ENCODE results near the gene B3GNT4.

Gene B3GNT4

GRCh38 chr12:122206976-122207375, 3.5 kb downstream of the B3GNT4 start:
- Histone ChIP-seq H3K4me2 (ENCODE audit: low read length) (no peak overlapping the region), H3K9me3 (ENCODE audit: low read length) (no peaks in the 10 kb centered on the region), H4K20me1 (ENCODE audit: insufficient read depth, low read length) (no peaks in the 10 kb centered on the region), H3K79me2 (ENCODE audit: insufficient read depth, low read length) (no peaks in the 10 kb centered on the region), H2AFZ (ENCODE audit: low read length) (no peak overlapping the region), H3K36me3 (ENCODE audit: insufficient read depth, low read length) (peaks cover 46% of the 10 kb centered on the region), H3K27ac (ENCODE audit: low read depth, low read length, poor library complexity, severe bottlenecking) (no peak overlapping the region), H3K9ac (ENCODE audit: low read length) (no peak overlapping the region), H3K9me2 (ENCODE audit: low read depth, low read length) (no peaks in the 10 kb centered on the region), H3F3A (ENCODE audit: insufficient read depth, low read length) (no peaks in the 10 kb centered on the region), H3K4me1 (ENCODE audit: insufficient read depth, low read length, severe bottlenecking) (peaks cover 17% of the 10 kb centered on the region), H3K27me3 (ENCODE audit: insufficient read depth, low read length) (no peaks in the 10 kb centered on the region), H3K4me3 (ENCODE audit: low read depth, low read length, poor library complexity, severe bottlenecking) (no peak overlapping the region)
- TF ChIP-seq EZH2 (IDR thresholded peaks at IDR 0.05; ENCODE audit: borderline replicate concordance, low read length): no peak
- TF ChIP-seq, protein P1, sequence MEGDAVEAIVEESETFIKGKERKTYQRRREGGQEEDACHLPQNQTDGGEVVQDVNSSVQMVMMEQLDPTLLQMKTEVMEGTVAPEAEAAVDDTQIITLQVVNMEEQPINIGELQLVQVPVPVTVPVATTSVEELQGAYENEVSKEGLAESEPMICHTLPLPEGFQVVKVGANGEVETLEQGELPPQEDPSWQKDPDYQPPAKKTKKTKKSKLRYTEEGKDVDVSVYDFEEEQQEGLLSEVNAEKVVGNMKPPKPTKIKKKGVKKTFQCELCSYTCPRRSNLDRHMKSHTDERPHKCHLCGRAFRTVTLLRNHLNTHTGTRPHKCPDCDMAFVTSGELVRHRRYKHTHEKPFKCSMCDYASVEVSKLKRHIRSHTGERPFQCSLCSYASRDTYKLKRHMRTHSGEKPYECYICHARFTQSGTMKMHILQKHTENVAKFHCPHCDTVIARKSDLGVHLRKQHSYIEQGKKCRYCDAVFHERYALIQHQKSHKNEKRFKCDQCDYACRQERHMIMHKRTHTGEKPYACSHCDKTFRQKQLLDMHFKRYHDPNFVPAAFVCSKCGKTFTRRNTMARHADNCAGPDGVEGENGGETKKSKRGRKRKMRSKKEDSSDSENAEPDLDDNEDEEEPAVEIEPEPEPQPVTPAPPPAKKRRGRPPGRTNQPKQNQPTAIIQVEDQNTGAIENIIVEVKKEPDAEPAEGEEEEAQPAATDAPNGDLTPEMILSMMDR (IDR thresholded peaks at IDR 0.05; ENCODE audit: low read length): no peak

- Histone ChIP-seq H3F3A (ENCODE audit: insufficient read depth, low read length) (no peaks in the 10 kb centered on the region), H3K27me3 (ENCODE audit: insufficient read depth, low read length) (no peaks in the 10 kb centered on the region), H3K9me3 (ENCODE audit: low read length) (no peaks in the 10 kb centered on the region), H3K4me3 (ENCODE audit: low read depth, low read length, poor library complexity, severe bottlenecking) (no peak overlapping the region), H3K9ac (ENCODE audit: low read length) (no peak overlapping the region), H3K4me1 (ENCODE audit: insufficient read depth, low read length, severe bottlenecking) (peaks cover 17% of the 10 kb centered on the region), H3K9me2 (ENCODE audit: low read depth, low read length) (no peaks in the 10 kb centered on the region), H2AFZ (ENCODE audit: low read length) (no peak overlapping the region), H3K27ac (ENCODE audit: low read depth, low read length, poor library complexity, severe bottlenecking) (no peak overlapping the region), H3K4me2 (ENCODE audit: low read length) (no peak overlapping the region), H3K36me3 (ENCODE audit: insufficient read depth, low read length) (peaks cover 50% of the 10 kb centered on the region), H4K20me1 (ENCODE audit: insufficient read depth, low read length) (no peaks in the 10 kb centered on the region), H3K79me2 (ENCODE audit: insufficient read depth, low read length) (no peaks in the 10 kb centered on the region)
- TF ChIP-seq, protein P1 (IDR thresholded peaks at IDR 0.05; ENCODE audit: low read length): no peak
- TF ChIP-seq EZH2 (IDR thresholded peaks at IDR 0.05; ENCODE audit: borderline replicate concordance, low read length): no peak
Measured at GRCh38 chr12:122207391-122207790, 3.9 kb downstream of the B3GNT4 start.

- no peak overlapping the region for H3K4me2 ChIP-seq (ENCODE audit: low read length)
- no peaks in the 10 kb centered on the region for H3F3A ChIP-seq (ENCODE audit: insufficient read depth, low read length)
- H3K27ac ChIP-seq (ENCODE audit: low read depth, low read length, poor library complexity, severe bottlenecking): no peak overlapping the region
- no peaks in the 10 kb centered on the region for H3K79me2 ChIP-seq (ENCODE audit: insufficient read depth, low read length)
- no peaks in the 10 kb centered on the region for H3K9me2 ChIP-seq (ENCODE audit: low read depth, low read length)
- no peaks in the 10 kb centered on the region for H3K27me3 ChIP-seq (ENCODE audit: insufficient read depth, low read length)
- H3K4me3 ChIP-seq (ENCODE audit: low read depth, low read length, poor library complexity, severe bottlenecking): no peak overlapping the region
- peaks cover 58% of the 10 kb centered on the region for H3K36me3 ChIP-seq (ENCODE audit: insufficient read depth, low read length)
- no peaks in the 10 kb centered on the region for H3K9me3 ChIP-seq (ENCODE audit: low read length)
- H3K9ac ChIP-seq (ENCODE audit: low read length): no peak overlapping the region
- TF ChIP-seq EZH2 (IDR thresholded peaks at IDR 0.05; ENCODE audit: borderline replicate concordance, low read length): no peak
- TF ChIP-seq, protein P1 (IDR thresholded peaks at IDR 0.05; ENCODE audit: low read length): no peak
- no peak overlapping the region for H2AFZ ChIP-seq (ENCODE audit: low read length)
- H4K20me1 ChIP-seq (ENCODE audit: insufficient read depth, low read length): no peaks in the 10 kb centered on the region
- H3K4me1 ChIP-seq (ENCODE audit: insufficient read depth, low read length, severe bottlenecking): peaks cover 12% of the 10 kb centered on the region
Measured at GRCh38 chr12:122208073-122208820, 4.7 kb downstream of the B3GNT4 start.

Data from OCI-LY1 (cell line).